HG03095 (cell line): ENCODE measurements around the gene UNC13B.

Experiments
- ATAC-seq: cut with Tn5 transposase; IDR thresholded peaks from one replicate; pipeline ENCODE4 v1.9.1; 2021; ENCODE audit warnings: moderate library complexity; ENCODE audit not compliant: unreplicated experiment

UNC13B gene

GRCh38 chr9:35318741-35319140, 156.9 kb downstream of the UNC13B start:
- no peak for ATAC-seq

GRCh38 chr9:35322075-35322885, 160.5 kb downstream of the UNC13B start:
- ATAC-seq, result no peak

- ATAC-seq, result no peak
These were observed 163.2 kb downstream of the UNC13B start for GRCh38 chr9:35324966-35325365.

- ATAC-seq, result no peak
These were observed 171.7 kb downstream of the UNC13B start for GRCh38 chr9:35333551-35333950.

GRCh38 chr9:35335164-35335563, 173.4 kb downstream of the UNC13B start:
- no peak for ATAC-seq

- ATAC-seq, result no peak
These were observed 176.3 kb downstream of the UNC13B start for GRCh38 chr9:35338086-35338485.

- no peak for ATAC-seq
These were observed 176.9 kb downstream of the UNC13B start for GRCh38 chr9:35338561-35339274.

GRCh38 chr9:35340046-35340445, 178.2 kb downstream of the UNC13B start:
- no peak for ATAC-seq

- no peak for ATAC-seq
These were observed 179.2 kb downstream of the UNC13B start for GRCh38 chr9:35341021-35341420.

- ATAC-seq, result no peak
These were observed 179.8 kb downstream of the UNC13B start for GRCh38 chr9:35341585-35341984.

GRCh38 chr9:35342221-35342958, 180.6 kb downstream of the UNC13B start:
- ATAC-seq, result no peak

GRCh38 chr9:35348109-35348508, 186.3 kb downstream of the UNC13B start:
- no peak for ATAC-seq

GRCh38 chr9:35349287-35349990, 187.6 kb downstream of the UNC13B start:
- ATAC-seq, result no peak

- ATAC-seq, result no peak
These were observed 188.4 kb downstream of the UNC13B start for GRCh38 chr9:35350212-35350611.

- no peak for ATAC-seq
These were observed 189.2 kb downstream of the UNC13B start for GRCh38 chr9:35350827-35351549.

GRCh38 chr9:35353731-35354365, 192.0 kb downstream of the UNC13B start:
- ATAC-seq, result no peak

GRCh38 chr9:35355939-35356338, 194.1 kb downstream of the UNC13B start:
- ATAC-seq, result no peak

GRCh38 chr9:35357116-35357515, 195.3 kb downstream of the UNC13B start:
- ATAC-seq, result no peak

GRCh38 chr9:35357826-35358225, 196.0 kb downstream of the UNC13B start:
- ATAC-seq, result no peak
